Ovary (tissue), 9 donors: ENCODE measurements around the gene RAPGEF6. TPM values are rescaled to one million over a fixed set of nuclear protein-coding genes. Genes with fewer than 3 reads are reported as not detected.

Experiments
- DNase-seq, 5 donors: peaks; one replicate each; pipeline ENCODE4 v3.0.0-alpha.2; 2019 to 2020
- H3K27ac ChIP-seq, 2 donors: fragments of 200-600 bp; one replicate each; pipeline versions ENCODE4 v1.5.1 to v1.8.0; 2019 to 2022
- H3K27me3 ChIP-seq: fragments of 200-600 bp; one replicate; pipeline ENCODE4 v1.8.0; 2022
- H3K36me3 ChIP-seq: fragments of 200-600 bp; sonication (generic); one replicate; pipeline ENCODE4 v1.5.1; 2019
- H3K4me1 ChIP-seq: one replicate; pipeline ENCODE4 v1.8.1; 2013; ENCODE audit warnings: mild to moderate bottlenecking, moderate library complexity; ENCODE audit not compliant: insufficient read depth
- H3K4me3 ChIP-seq: fragments of 200-600 bp; sonication (generic); one replicate; pipeline ENCODE4 v1.5.1; 2017
- H3K9me3 ChIP-seq, 2 donors: fragments of 200-600 bp in 1 of 2; sonication (generic) in 1 of 2; one replicate each; pipeline versions ENCODE4 v1.5.1 to v1.8.1; 2013 to 2019; ENCODE audit warnings: mild to moderate bottlenecking in 1 of 2, moderate library complexity in 1 of 2
- EP300 ChIP-seq: sonication (generic); formaldehyde crosslinking; IDR thresholded peaks from one replicate; pipeline ENCODE4 v1.6.1; 2017; ENCODE audit warnings: antibody characterized with exemption
- POLR2A ChIP-seq: fragments of 450-650 bp; IDR thresholded peaks from one replicate; pipeline ENCODE4 v1.6.1; 2017; ENCODE audit warnings: antibody characterized with exemption, mild to moderate bottlenecking, moderate library complexity
- WGBS, 3 donors: extraction: QIAGEN DNeasy Blood & Tissue Kit in 1 of 3; methylation state at CpG; one replicate each; pipeline versions ENCODE4 v1.1.5 to v1.1.7; 2013 to 2017; 5-methylcytosine and 5-hydroxymethylcytosine counted together
- intact Hi-C, 4 donors: fragments of 100-400 bp; cut with DNase I; formaldehyde crosslinking; loops; one replicate each; pipeline versions ENCODE4 v1.11.0 to v1.15.1; 2022 to 2023
- polyA plus RNA-seq, 2 donors: library from polyadenylated mRNA; stranded (reverse); fragments of 200-250 nt in 1 of 2; fragments of 350-450 nt in 1 of 2; fragmentation: Illumina TruSeq in 1 of 2; extraction: RNeasy Lipid Tissue Mini Kit (QIAGEN cat#74804) in 1 of 2; gene quantifications; one replicate each; pipeline ENCODE4 v1.2.3, GENCODE V29; 2013 to 2014
- total RNA-seq, 7 donors: library from RNA; depleted of rRNA in 2 of 7; stranded (reverse); fragments of >200 nt in 2 of 7; fragmentation: NEBNext Ultra II Directional in 3 of 7; extraction: Animal tissue kit (Norgen Biotek cat#: 25700) in 3 of 7; gene quantifications; one replicate each; pipeline versions ENCODE4 v1.1.0 to v1.2.4, GENCODE V29; 2016 to 2023
- TF ChIP-seq, protein P1 (sequence below), 3 donors: fragments of 450-650 bp in 2 of 3; fragments of 200-600 bp in 1 of 3; IDR thresholded peaks; one replicate each; pipeline versions ENCODE4 v1.5.1 to v1.8.0; 2016 to 2022; ENCODE audit warnings: antibody characterized with exemption in 3 of 3, mild to moderate bottlenecking in 1 of 3
- donor health status: DM: no; HTN: no; CAD: no; lungs with moderate emphysema.
- donor health status: DM: no; HTN: no; CAD: no.
- donor health status: Bipolar disorder and iron deficiency.
- donor health status: DM: yes; HTN: yes; CAD: no.
- donor health status: DM: no; HTN: no; CAD: no.
- donor health status: DM: yes; HTN: yes; CAD: no.

RAPGEF6 gene
- total and polyA plus RNA-seq, 9 donors: 4.2 to 25.8 (median 18.5) TPM

DNA sequence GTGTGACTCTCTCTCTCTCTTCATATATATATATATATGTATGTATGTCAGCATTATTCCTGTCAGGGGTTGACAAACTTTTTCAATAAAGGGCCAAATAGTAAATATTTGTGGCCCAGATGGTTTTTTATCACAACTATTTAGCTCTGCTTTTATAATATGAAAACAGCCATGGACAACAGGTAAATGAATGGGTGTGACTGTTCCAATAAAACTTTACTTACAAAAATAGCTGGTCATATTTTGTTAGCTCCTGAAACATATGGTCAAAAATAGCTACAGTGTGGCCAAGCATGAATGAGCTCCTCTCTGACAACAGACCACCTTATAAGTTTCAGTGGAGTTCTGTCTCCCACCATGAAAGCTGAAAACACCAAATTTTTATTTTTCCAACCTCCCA lies 21.6 kb downstream of the RAPGEF6 start:
- Histone ChIP-seq H3K4me1 (peaks cover 3% of the 10 kb centered on the region), H3K9me3 (no peaks in the 10 kb centered on the region), H3K27me3 (no peaks in the 10 kb centered on the region), H3K4me3 (no peak overlapping the region), H3K36me3 (no peaks in the 10 kb centered on the region), H3K27ac (no peak overlapping the region)
- intact Hi-C loops: no loop called here
- DNase-seq: no peak
- no peak for TF ChIP-seq EP300
- TF ChIP-seq POLR2A: no peak
- TF ChIP-seq, protein P1, sequence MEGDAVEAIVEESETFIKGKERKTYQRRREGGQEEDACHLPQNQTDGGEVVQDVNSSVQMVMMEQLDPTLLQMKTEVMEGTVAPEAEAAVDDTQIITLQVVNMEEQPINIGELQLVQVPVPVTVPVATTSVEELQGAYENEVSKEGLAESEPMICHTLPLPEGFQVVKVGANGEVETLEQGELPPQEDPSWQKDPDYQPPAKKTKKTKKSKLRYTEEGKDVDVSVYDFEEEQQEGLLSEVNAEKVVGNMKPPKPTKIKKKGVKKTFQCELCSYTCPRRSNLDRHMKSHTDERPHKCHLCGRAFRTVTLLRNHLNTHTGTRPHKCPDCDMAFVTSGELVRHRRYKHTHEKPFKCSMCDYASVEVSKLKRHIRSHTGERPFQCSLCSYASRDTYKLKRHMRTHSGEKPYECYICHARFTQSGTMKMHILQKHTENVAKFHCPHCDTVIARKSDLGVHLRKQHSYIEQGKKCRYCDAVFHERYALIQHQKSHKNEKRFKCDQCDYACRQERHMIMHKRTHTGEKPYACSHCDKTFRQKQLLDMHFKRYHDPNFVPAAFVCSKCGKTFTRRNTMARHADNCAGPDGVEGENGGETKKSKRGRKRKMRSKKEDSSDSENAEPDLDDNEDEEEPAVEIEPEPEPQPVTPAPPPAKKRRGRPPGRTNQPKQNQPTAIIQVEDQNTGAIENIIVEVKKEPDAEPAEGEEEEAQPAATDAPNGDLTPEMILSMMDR (IDR thresholded peaks at IDR 0.05): no peak

- TF ChIP-seq, protein P1 (IDR thresholded peaks at IDR 0.05): no peak
- TF ChIP-seq POLR2A (no peak), EP300 (no peak)
- WGBS, 3 donors: 91 to 95% (median 91%) methylated on average over 2 of the region's 2 CpGs
- peaks cover 2% of the 10 kb centered on the region for H3K4me1 ChIP-seq
- DNase-seq: no peak
- no peak overlapping the region for H3K4me3 ChIP-seq
- H3K9me3 ChIP-seq: no peaks in the 10 kb centered on the region
- H3K27me3 ChIP-seq: no peaks in the 10 kb centered on the region
- no peak overlapping the region for H3K27ac ChIP-seq
- intact Hi-C loops: no loop called here
- H3K36me3 ChIP-seq: no peaks in the 10 kb centered on the region
Observed at GRCh38 chr5:131611064-131611381, 24.0 kb downstream of the RAPGEF6 start.

GRCh38 chr5:131610198-131611063 lies 24.6 kb downstream of the RAPGEF6 start:
- 65 to 71% (median 67%) methylated on average over 6 of the region's 6 CpGs for WGBS, 3 donors

GRCh38 chr5:131609774-131610173 lies 25.3 kb downstream of the RAPGEF6 start:
- H3K4me3 ChIP-seq: no peak overlapping the region
- 65 to 88% (median 85%) methylated on average over 1 of the region's 1 CpG for WGBS, 3 donors

More at GRCh38 chr5:131610198-131611063, 24.6 kb downstream of the RAPGEF6 start:
- no peak for DNase-seq
- Histone ChIP-seq H3K4me1 (peaks cover 2% of the 10 kb centered on the region), H3K9me3 (no peaks in the 10 kb centered on the region), H3K27ac (no peak overlapping the region), H3K4me3 (no peak overlapping the region), H3K36me3 (no peaks in the 10 kb centered on the region), H3K27me3 (no peaks in the 10 kb centered on the region)
- intact Hi-C loops: no loop called here
- TF ChIP-seq, protein P1 (IDR thresholded peaks at IDR 0.05): no peak
- no peak for TF ChIP-seq EP300
- no peak for TF ChIP-seq POLR2A

More at GRCh38 chr5:131609774-131610173, 25.3 kb downstream of the RAPGEF6 start:
- Histone ChIP-seq H3K27me3 (no peaks in the 10 kb centered on the region), H3K9me3 (no peaks in the 10 kb centered on the region), H3K27ac (no peak overlapping the region), H3K4me1 (peaks cover 2% of the 10 kb centered on the region), H3K36me3 (no peaks in the 10 kb centered on the region)
- TF ChIP-seq POLR2A (no peak), EP300 (no peak)
- TF ChIP-seq, protein P1 (IDR thresholded peaks at IDR 0.05): no peak
- intact Hi-C loops: no loop called here
- DNase-seq: no peak
